DMS114 treated with DMSO at 0.1 percent for 48 hours (cell line): ENCODE data around the gene DNAJC18.
"Not testable (repeated sequence)": the region's sequence is repeated elsewhere in the genome, so short reads cannot be mapped to it uniquely, and the experiment has no call there.

Source experiments
- DNase-seq: peaks from one replicate; lab custom pipeline; 2025; ENCODE audit not compliant: unreplicated experiment; lab: John Stamatoyannopoulos, UW

DNAJC18 gene

GRCh38 chr5:139461176-139461575 lies 21.9 kb upstream of the DNAJC18 start:
- DNase-seq: no peak

GRCh38 chr5:139460455-139460854 lies 21.1 kb upstream of the DNAJC18 start:
- no peak for DNase-seq

- DNase-seq: no peak
These were observed 20.2 kb upstream of the DNAJC18 start for GRCh38 chr5:139459451-139459934.

GRCh38 chr5:139458580-139459407 lies 19.5 kb upstream of the DNAJC18 start:
- no peak for DNase-seq

- no peak for DNase-seq
These were observed 18.5 kb upstream of the DNAJC18 start for GRCh38 chr5:139457653-139458306.

GRCh38 chr5:139457241-139457640 lies 17.9 kb upstream of the DNAJC18 start:
- DNase-seq: no peak

GRCh38 chr5:139456776-139457175 lies 17.5 kb upstream of the DNAJC18 start:
- DNase-seq: no peak

GRCh38 chr5:139454568-139455290 lies 15.4 kb upstream of the DNAJC18 start:
- DNase-seq: no peak

- DNase-seq: no peak
These were observed 14.6 kb upstream of the DNAJC18 start for GRCh38 chr5:139453683-139454567.

- no peak for DNase-seq
These were observed 12.7 kb upstream of the DNAJC18 start for GRCh38 chr5:139451878-139452660.

- no peak for DNase-seq
These were observed 11.9 kb upstream of the DNAJC18 start for GRCh38 chr5:139451176-139451575.

- no peak for DNase-seq
These were observed 7.8 kb upstream of the DNAJC18 start for GRCh38 chr5:139446956-139447779.

GRCh38 chr5:139445325-139446170 lies 6.2 kb upstream of the DNAJC18 start:
- no peak for DNase-seq

- no peak for DNase-seq
These were observed 4.6 kb upstream of the DNAJC18 start for GRCh38 chr5:139443831-139444453.

GRCh38 chr5:139440416-139440815 lies 1.1 kb upstream of the DNAJC18 start:
- not testable (repeated sequence) for DNase-seq

GRCh38 chr5:139438707-139439012 lies 665 bp downstream of the DNAJC18 start:
- no peak for DNase-seq

- no peak for DNase-seq
These were observed 3.6 kb downstream of the DNAJC18 start for GRCh38 chr5:139435676-139436075.

- DNase-seq: no peak
These were observed 7.6 kb downstream of the DNAJC18 start for GRCh38 chr5:139431706-139432105.
